HCT116 (cell line): Measurements from ENCODE around the gene PLCXD1.

Source experiments
- EZH2 ChIP-seq: fragments of 200-600 bp; sonication (generic); IDR thresholded peaks from 2 replicates; pipeline ENCODE4 v1.6.1; 2017; ENCODE audit warnings: antibody characterized with exemption, mixed run types
- POLR2A ChIP-seq: IDR thresholded peaks from 2 replicates; pipeline ENCODE4 v1.7.0; 2011; ENCODE audit warnings: borderline replicate concordance; ENCODE audit not compliant: insufficient read depth, insufficient read length; ENCODE audit errors: extremely low read depth
- POLR2AphosphoS5 ChIP-seq: IDR thresholded peaks from 2 replicates; pipeline ENCODE4 v1.6.1; 2011; ENCODE audit warnings: mild to moderate bottlenecking, low read depth, low read length, moderate library complexity
- ZNF274 ChIP-seq: fragments of 200-500 bp; sonication (Bioruptor generic); IDR thresholded peaks from 2 replicates; pipeline ENCODE4 v1.6.1; 2014; ENCODE audit warnings: mild to moderate bottlenecking, low read depth, low read length, inconsistent platforms
- TF ChIP-seq, protein P1 (sequence below), 3 experiments: fragments of 200-600 bp in 1 of 3; sonication (generic) in 1 of 3; IDR thresholded peaks in 2 of 3; conservative IDR thresholded peaks in 1 of 3; 2 replicates each; pipeline ENCODE4 v1.5.1; 2012 to 2017; ENCODE audit warnings: low read depth in 2 of 3, low read length in 2 of 3, antibody characterized with exemption in 1 of 3, borderline replicate concordance in 1 of 3, control low read depth in 1 of 3, mild to moderate bottlenecking in 1 of 3, mixed read lengths in 1 of 3, mixed run types in 1 of 3, moderate library complexity in 1 of 3; ENCODE audit not compliant: insufficient read depth in 1 of 3
- TF ChIP-seq, protein P2 (sequence below): IDR thresholded peaks from 2 replicates; pipeline ENCODE4 v1.6.1; 2012

DNA sequence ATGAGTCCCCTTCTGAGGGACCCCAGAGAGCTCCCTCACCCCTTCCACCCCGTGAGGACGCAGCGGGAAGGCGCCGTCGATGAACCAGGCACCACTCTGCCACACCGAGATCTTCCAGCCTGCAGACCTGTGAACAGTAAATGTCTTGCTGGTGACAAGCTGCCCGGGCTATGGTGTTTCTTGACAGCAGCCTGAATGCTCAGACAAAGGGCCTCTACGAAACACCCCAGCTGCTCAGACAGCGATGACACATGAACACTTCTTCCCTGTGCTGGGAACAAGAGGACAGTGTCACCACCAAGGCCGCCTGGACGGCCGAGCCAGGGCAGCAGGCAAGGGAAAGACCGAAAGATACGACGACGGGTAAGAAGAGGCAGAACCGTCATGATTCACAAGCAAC, 68.0 kb downstream of the PLCXD1 start:
- no peak for TF ChIP-seq POLR2AphosphoS5
- TF ChIP-seq, protein P1, sequence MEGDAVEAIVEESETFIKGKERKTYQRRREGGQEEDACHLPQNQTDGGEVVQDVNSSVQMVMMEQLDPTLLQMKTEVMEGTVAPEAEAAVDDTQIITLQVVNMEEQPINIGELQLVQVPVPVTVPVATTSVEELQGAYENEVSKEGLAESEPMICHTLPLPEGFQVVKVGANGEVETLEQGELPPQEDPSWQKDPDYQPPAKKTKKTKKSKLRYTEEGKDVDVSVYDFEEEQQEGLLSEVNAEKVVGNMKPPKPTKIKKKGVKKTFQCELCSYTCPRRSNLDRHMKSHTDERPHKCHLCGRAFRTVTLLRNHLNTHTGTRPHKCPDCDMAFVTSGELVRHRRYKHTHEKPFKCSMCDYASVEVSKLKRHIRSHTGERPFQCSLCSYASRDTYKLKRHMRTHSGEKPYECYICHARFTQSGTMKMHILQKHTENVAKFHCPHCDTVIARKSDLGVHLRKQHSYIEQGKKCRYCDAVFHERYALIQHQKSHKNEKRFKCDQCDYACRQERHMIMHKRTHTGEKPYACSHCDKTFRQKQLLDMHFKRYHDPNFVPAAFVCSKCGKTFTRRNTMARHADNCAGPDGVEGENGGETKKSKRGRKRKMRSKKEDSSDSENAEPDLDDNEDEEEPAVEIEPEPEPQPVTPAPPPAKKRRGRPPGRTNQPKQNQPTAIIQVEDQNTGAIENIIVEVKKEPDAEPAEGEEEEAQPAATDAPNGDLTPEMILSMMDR (IDR thresholded peaks at IDR 0.05 in 2 of 3, conservative IDR thresholded peaks at IDR 0.05 in 1 of 3; ENCODE audit: borderline replicate concordance in 1 of 3, insufficient read depth in 1 of 3, low read depth in 2 of 3, low read length in 2 of 3): no peak
- no peak for TF ChIP-seq ZNF274
- TF ChIP-seq EZH2: no peak
- TF ChIP-seq, protein P2, sequence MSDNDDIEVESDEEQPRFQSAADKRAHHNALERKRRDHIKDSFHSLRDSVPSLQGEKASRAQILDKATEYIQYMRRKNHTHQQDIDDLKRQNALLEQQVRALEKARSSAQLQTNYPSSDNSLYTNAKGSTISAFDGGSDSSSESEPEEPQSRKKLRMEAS: no peak
- no peak for TF ChIP-seq POLR2A
